ENCODE data around the gene IFI27L2.
"Not testable (repeated sequence)": the region's sequence is repeated elsewhere in the genome, so short reads cannot be mapped to it uniquely, and the experiment has no call there.

Gene IFI27L2

GRCh38 chr14:94129111-94129757 lies at the start of gene IFI27L2:
Gene IFI27L2 (minus strand): TSS chr14:94129604. CDS start chr14:94129564, 40 bp downstream.
- peak; percentile 48 to 55 for DNase-seq

GRCh38 chr14:94177806-94178205 lies 48.4 kb upstream of the IFI27L2 start:
- no peak for DNase-seq

DNA sequence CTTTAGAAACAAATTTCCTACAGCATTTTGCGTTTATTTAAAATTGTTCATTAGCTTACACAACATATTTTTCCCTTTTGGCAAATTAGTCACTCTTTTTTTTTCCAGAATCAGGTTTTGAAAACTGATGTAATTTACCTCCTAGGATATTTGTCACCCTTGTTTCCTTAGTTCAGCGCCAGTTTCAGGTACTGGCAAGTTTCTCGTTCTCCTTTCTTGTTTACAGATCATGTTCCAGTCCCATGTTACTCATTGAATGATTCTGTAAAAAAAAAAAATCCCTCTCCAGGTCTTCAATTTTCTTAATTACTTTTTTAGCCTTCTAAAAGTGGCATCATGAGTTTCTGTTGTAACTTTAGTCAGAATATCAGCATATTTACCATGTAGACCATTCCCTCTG lies 47.4 kb upstream of the IFI27L2 start:
- no peak for DNase-seq

- DNase-seq, result no peak
Observed at GRCh38 chr14:94175747-94176146, 46.3 kb upstream of the IFI27L2 start.

DNA sequence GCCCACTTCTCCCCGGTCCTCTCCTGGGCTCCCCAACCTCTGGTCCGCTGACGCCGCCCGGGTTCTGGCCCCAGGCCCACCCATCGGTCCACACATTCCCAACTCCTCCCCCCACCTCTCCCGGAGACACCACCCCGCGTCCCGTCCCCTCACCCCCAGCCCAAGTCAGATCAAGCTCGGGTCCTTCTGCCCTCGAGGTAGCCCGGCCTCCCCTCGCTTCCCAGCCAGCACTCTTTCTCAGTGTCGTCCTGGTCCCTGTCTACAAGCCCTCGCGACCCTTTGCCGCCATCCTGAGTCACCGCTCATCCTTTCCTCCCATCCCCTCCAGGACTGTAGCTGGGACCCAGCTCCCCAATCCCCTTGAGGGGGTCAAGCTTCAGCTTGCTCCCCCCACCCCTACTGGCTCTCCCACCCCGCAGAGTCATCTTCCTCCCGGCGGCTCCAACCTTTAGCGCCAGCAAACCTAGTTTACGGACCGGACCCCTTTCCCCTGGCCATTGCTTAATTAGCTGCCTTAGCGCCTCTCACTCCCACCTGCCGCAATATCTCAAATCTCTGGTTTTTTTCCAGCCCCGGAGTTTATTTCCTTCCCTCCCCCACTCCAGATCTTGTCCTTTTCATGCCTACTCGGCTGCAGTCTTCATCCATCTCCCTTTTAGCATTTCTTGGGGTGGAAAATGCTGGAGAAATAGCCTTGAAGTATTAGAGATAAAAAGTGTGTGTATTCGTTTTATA lies 45.8 kb upstream of the IFI27L2 start:
- DNase-seq, result no peak

DNA sequence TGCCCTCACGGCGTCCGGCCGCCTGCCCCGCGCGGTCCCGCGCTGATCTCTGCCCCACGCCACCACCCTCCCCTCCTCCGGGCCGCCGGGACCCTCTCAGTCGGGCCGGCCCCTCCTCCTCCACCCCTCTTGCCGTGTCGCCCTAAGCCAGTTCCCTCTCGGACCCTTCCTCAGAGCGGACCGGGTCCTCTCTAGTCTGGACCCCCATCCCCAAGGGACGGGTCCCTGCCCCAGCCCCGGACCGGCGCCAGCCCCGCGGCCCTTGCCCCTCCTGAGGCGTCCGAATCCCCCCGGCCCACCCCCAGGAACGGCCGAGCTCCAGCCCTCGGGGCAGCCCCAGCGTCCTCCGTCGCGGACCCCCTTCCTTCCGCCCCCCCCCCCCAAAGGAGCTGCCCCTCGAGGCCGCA lies 45.2 kb upstream of the IFI27L2 start:
- no peak for DNase-seq

DNA sequence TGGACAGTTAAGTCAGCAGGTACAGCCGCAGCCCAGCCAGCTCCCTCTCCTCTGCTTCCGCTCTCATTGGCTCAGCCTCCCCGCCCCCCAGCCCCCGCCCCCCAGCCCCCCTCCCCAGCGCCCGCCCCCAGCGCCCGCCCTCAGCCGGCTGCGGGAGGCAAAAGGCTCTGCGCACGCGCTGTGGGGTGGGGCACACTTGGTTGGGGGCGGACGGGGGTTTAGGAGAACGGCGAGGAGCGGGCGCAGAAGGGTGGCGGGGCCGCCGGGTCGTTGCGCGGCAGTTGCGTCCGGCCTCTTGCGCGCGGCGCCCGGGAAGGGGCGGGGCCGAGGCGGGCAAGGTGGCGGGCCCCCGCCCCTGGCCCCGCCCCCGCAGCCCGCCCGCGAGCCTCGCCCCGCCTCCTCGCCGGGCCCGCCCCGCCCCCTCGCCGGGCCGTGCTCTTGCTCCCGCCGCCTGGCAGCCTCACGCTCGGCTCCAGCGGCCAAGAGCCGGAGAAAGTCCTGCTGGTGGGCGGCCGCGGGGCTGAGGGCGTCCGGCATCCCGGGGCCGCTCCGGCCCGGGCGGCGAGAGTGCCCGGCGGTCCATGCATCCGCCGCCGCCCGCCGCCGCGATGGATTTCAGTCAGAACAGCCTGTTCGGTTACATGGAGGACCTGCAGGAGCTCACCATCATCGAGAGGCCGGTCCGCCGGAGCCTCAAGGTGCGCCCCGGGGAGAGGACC lies 44.6 kb upstream of the IFI27L2 start, which contains the start of gene PPP4R4:
PPP4R4 (plus strand) TSS at position 438 of the 719 bp plus-strand sequence; CDS start at position 582, 144 bp downstream.
- peak; percentile 75 to 78 for DNase-seq

GRCh38 chr14:94173471-94173884 lies 44.1 kb upstream of the IFI27L2 start:
- DNase-seq, result no peak

- no peak for DNase-seq
Observed at GRCh38 chr14:94172545-94172944, 43.1 kb upstream of the IFI27L2 start.

- no peak for DNase-seq
Observed at GRCh38 chr14:94171208-94171607, 41.8 kb upstream of the IFI27L2 start.

- DNase-seq, result no peak
Observed at GRCh38 chr14:94170136-94170535, 40.7 kb upstream of the IFI27L2 start.

GRCh38 chr14:94165744-94166143 lies 36.3 kb upstream of the IFI27L2 start:
- DNase-seq, result no peak

GRCh38 chr14:94164685-94165431 lies 35.5 kb upstream of the IFI27L2 start:
- peak in 1 of 2 donors; percentile 23 for DNase-seq

- no peak for DNase-seq
Observed at GRCh38 chr14:94163796-94164195, 34.4 kb upstream of the IFI27L2 start.

- no peak for DNase-seq
Observed at GRCh38 chr14:94162466-94162865, 33.1 kb upstream of the IFI27L2 start.

DNA sequence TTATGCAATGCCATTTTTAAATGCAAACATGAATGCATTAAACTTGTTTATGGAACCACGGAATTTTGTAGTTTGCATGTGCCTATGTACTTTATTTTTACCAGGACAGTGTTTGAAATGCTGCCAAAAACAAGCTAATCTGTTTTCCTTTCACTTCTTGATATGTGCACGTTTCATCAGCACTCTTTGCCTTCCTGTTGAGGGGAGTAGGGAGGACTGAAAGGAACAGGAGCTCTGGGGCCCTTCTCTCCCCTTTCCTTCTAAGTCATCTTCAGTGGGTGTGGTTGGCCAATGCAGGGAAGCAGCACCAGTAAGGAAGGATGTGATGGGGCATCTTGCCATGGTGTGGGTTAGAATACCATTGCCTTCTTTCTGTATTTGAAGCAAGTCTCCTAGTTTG lies 32.6 kb upstream of the IFI27L2 start:
- no peak for DNase-seq

DNA sequence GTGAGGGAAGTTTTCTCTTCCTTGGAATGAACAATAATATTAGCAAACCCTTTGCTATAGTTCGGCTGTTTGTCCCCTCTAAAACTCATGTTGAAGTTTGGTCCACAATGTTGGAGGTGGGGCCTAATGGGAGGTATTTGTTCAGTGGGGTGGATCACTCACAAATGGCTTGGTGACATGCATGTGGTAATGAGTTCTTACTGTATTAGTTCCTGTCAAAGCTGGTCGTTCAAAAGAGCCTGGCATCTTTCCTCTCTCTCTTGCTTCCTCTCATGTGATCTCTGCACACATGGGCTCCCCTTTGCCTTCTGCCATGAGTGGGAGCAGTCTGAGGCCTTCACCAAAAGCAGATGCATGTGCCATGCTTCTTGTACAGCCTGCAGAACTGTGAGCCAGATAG lies 31.7 kb upstream of the IFI27L2 start:
- DNase-seq, result no peak

DNA sequence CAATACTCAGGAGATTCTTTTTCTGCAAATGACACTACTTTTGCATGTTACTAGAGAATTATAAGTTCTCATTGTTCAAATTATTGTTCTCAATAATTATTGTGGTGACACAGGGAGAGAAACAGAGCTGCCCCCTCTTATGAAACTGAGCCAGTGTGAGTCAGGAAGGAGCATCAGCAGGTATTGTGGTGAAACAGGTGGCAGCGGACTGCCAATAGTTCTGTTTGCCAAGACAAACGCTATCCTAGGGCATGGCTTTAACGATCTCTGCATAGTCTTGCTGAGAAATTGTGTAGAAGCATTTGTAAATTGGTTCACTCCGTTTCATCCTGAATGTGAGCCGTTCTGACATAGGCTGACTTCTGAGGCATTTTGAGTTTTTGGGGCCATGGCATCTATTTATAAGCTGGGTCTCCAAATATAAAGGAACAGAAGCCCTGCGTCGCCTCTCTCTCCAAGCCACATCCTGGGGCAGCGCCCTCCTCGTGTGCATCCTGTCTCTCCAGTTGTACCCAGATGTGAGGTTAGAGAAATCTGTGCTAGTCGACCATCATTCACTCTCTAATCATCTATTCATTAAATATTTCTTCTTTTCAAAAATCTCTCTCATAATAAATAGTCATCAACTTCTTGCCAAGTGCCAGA lies 29.0 kb upstream of the IFI27L2 start:
- DNase-seq, result no peak

DNA sequence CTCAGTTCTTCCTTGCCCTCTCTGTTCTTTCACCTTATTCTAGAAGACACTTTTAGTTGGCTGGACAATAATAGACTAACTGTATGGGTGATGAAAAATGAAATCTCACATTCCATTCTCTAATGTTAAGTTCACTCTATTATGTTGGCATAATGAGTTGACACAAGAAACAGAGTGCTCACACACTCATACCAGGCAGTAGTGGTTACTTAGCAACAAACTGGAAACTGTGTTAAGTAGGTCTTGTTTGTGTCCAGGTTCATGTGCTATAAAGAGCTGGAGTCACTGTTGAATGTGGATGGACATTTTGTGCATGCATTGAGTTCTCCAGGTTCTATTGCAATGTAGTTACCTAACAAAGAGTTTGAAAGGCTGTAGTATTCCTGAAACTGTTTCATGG lies 27.8 kb upstream of the IFI27L2 start:
- no peak for DNase-seq

- not testable (repeated sequence) for DNase-seq
Observed at GRCh38 chr14:94156143-94156542, 26.7 kb upstream of the IFI27L2 start.

- no peak for DNase-seq
Observed at GRCh38 chr14:94153750-94154342, 24.4 kb upstream of the IFI27L2 start.

- no peak for DNase-seq
Observed at GRCh38 chr14:94152676-94153075, 23.3 kb upstream of the IFI27L2 start.
